NCI-H128 (cell line): ENCODE measurements around the gene GSK3A.
A peak's percentile ranks its signal among the peaks of the same experiment; 100 is the strongest.

Experiments used
- DNase-seq: peaks from one replicate; lab custom pipeline; 2025; ENCODE audit not compliant: unreplicated experiment; lab: John Stamatoyannopoulos, UW

GSK3A gene

DNA sequence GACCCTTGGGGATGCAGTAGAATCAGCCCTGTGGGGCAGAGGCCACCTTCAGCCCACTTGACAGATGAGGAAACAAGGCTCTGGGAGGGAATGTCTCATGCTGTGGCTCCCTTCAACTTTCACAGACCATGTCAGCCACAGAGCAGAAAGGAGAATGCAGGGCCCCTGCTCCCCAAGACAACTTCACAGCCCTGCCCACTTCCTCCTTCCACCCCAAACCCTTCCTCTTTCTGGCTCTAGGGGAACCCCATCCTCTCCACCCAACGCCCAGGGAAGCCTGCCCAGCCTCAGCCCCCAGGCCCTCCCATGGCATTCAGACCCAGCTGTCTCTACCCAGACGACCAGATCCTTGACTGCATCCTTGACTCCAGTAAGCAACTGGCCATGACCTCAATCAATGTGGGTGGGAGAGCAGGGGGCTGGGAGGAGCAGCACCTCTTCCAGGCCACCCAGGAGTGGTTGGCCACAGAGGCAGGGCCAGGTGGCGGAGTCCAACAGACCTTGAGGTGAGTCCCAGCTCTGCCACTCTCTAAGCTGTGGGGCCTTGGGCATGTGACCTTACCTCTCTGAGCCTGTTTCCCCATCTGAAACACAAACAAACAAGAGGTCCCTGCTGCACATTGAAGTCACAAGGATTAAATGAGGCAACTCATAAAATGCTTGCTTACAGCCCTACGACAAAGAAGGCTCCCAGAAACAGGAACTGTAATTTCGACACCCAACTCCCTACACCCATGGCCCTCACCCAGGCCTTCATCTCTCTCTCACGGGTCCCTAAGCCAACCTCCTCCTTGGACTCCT lies 40.7 kb downstream of the GSK3A start:
- DNase-seq = no peak

DNA sequence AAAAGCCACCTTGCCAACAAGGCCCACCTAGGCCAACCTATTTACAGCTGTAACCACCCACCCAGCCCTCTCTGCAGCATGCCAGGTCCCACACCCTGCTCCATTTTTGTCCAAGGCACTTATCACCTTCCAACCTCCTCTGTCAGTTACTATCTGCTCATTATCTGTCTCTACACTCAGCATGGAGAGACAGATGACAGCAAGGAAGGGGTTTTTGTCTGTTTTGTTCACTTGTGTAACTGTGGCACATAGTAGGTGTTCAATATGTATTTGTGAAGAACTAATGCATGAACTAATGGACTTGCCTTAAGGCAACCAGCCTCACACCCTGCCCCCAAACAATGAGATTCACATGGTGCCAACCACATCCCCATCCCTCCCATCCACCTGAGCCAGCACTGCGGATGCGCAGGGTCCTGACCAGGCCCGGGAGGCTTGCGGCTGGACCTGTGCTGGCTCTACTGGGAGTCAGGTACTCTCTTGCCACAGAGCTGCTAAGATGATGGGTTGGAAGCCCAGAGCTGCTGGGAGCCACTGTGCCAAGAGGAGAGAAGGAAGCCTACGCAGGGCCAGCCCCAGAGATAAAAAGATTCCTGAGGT lies 42.2 kb downstream of the GSK3A start:
- no peak for DNase-seq

DNA sequence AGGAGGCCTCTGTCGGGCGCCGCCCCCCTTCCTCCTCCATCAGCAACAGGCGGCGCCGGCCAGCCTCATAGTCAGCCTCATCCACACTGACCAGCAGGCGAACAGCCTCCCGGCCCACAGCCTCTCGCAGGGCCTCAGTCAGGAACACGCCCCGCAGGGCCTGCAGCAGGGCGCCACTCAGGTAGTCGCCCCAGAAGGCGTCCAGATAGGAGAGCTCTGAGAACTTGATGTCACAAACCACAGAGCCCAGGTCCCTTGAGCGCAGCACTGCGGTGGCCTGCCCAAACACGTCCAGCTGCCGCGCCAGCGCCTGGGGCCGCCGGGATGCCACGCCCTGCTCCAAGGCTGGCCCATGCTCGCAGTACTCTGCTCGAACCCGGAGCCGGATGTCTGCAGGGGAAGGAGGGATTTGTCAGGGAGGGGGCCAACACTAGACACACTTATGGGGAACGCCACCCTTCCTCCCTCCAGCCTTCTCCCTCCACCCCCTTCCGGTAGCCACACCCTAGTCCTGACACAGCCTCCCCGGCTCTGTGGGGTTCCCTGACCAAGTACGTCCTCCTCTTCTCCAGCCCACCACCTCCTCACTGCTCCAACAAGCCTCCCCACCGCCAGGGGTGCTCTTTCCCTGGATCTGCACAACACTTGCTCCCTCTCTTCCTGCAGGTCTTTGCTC lies 42.8 kb downstream of the GSK3A start:
- DNase-seq = no peak

DNA sequence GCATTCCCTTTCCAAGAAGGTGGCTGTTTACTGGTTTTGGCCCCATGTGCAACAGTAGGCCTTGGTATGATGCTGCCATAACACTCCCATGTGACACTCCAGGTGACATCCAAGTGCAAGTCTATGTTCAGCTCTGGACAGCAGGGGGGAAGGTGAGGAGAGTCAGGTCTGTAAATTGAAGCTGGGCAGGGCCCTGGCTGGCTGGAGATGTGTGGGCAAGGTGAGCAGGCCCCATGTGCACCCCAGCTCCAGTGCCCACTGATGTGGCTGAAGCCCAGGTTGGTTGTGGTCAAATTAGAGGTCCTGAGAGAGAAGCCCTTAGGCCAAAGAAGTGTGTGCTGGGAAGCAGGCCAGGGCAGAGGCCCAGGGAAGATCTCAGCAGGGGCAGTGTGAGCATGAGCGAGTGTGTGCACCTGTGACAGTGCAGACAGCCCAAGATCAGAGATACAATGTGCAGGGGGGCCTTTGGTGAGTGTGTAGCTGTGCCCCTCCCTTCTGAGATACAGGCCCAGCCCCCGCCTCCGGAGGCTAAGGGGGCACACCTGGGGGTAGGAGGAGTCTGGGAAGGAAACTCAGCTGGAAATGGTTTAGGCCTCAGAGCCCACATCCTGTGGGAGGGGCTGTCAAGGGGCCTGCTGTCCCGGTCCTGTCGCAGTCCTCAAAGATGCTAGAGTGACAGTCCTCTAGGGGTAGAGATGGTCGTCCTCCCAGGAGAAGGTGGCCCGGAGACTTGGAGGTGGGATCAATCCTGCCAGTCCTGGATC lies 43.5 kb downstream of the GSK3A start:
- DNase-seq = no peak

DNA sequence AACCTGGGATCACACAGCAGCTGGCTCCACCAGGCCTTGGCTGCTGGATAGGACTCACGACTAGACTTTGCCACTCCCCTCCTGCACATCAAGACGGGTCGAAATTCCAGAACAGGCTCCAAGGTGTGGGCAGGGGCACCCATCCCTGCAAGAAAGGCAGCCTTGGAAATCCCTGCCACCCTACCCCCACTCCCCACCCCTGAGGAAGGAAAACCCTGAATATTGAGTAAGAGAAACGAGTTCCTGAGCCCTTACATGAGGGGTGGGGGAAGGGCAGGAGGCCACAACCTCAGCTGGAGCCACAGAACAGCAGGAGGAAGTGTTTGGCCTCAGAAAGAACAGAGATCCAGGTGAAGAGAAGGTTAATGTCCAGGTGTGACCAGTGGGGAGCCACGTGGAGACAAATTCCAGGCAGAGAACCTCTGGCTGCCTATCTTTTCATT lies 45.0 kb downstream of the GSK3A start:
- no peak for DNase-seq

DNA sequence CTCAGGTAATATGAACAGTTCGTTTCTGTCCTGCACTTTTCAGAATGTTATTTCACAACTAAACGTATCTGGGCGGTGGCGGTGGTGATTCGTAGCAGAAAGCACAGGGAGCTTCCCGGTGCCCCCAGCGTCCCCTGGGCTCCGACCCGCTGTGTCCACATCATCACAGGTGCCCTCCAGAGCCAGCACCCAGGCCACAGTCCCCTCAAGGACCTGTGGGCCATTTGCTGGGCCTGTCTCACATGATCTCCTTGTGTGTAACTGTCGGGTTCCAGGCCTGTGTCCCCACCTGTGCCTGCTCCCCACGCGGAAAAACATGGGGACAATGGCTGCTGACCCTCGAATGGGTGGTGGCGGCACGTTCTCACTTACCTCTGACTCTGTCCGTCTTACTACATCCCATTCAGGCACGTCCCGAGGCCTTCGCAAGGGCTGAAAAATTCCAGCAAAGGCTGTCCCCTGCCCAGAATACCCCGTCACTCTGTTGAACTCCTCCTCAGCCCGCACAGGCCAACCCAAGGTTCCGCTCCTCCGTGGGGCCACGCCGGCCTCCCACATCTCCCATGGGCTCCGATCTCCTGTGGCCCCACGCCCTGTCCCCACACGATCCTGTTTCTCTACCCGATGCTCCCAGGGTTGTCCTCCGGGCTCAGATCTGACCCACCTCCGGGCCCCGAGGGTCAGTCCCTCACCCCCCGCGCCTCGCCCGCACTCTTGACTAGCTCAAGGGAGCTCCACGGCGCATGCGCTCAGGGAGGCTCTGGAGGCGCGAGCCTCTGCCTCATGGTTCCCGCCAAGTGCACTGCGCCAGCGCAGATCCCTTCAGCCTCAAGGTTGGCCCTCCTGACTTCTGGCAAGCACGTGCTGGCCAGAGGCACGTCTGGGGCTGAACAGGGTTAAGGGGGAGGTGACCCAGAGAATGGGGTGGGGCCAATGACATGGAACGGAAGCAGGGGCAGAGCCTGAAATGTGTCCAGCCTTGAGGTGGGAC lies 46.1 kb downstream of the GSK3A start:
- no peak for DNase-seq

DNA sequence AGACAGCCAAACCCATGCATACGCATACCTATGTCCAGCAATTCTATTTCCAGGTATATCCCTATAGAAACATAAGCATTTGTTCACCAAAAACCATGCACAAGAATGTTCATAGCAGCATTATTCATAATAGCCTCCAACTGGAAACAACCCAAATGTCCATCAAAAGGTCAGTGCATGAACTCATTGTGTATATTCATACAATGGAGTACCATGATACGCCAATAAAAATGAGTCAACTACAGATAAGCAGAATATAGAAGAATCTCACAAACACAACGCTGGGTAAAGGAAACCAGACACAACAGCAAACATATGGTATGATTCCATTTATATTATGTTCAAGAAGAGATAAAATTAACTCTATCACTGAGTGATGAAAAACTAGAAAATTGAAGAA lies 48.7 kb downstream of the GSK3A start:
- no peak for DNase-seq

DNA sequence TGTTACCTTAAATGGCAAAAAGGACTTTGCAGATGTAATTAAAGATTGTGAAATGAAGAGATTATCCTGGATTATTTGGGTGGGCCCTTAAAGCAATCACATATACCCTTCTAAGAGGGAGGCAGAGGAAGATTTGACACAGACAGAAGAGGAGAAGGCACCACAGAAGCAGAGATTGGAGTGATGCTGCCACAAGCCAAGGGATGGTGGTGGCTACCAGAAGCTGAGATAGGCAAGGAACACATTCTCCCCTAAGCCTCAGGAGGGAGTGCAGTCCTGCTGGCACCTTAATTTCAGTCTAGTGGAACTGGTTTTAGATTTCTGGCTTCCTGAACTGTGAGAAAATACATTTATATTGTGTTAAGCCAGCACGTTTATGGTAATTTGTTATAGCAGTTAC lies 49.1 kb downstream of the GSK3A start:
- no peak for DNase-seq

DNA sequence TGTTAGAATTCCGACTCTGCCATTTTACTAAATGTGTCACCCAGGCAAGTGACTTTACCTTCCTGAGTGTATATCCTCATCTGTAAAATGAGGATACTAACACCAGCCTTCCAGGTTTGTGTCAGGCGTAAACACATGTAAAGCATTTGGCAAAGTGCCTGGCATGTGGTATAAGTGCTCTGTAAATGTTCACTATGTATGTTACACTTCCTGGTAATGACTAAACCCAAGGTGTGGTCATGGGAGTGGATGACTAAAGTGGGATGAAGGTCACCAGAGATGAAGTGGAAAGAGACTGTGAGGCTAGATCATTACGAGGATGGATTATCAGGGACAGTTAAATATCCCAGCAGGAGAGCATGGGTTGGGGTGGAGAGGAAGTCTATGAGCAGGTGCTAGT lies 50.5 kb downstream of the GSK3A start:
- DNase-seq = peak; percentile 33

DNA sequence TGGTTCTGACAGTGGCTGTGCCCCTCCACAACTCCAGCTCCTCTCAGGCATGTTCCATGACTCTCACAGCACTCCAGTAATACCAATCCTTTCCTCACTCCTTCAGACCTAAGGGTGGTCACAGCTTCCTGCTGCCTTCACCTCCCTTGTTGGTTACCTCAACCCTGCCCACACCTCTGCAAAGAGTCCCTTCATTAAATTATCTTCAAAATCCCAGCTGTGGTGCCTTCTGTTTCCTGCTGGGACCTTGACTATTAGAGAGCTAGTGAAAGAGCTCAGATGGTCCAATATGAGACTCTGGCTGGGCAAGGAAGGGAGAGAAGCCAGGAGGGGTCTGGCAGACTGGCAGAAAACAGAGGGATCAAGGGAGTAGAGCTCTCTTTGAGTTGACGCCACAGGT lies 51.1 kb downstream of the GSK3A start:
- no peak for DNase-seq

DNA sequence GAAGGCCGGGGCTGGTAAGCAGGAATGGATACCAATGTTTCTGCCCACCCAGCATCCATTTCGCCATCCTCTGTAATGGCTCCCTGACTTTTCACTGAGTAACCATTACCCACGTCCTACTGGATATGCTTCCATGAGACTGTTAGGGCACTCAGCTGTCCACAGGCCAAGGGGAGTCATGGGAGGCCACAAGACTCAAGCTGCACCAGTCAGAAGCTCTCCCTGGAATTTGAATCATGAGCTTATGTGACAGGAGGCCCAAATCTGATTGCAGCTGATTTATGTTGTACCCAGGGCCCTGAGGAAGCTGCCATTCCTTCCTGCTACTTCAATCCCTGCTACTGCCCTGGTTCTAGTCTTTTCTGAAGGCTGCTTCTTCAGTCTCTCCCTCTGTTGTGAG lies 53.3 kb downstream of the GSK3A start:
- no peak for DNase-seq

DNA sequence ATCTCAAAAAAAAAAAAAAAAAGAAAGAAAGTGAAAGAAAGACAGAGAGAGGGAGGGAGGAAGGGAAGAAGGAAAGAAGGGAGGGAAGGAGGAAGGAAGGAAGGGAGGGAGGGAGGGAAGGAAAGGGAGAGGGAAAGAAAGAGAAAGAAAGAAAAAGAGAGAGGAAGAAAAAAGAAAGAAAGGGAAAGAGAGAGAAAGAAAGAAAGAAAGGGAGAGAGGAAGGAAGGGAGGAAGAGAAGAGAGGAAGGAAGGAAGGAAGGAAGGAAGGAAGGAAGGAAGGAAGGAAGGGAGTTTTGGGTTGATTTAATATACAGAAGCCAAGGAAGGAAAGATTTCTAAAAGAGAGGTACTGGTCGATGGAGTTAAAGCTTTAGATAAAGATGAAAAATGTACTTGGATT lies 53.7 kb downstream of the GSK3A start:
- no peak for DNase-seq

DNA sequence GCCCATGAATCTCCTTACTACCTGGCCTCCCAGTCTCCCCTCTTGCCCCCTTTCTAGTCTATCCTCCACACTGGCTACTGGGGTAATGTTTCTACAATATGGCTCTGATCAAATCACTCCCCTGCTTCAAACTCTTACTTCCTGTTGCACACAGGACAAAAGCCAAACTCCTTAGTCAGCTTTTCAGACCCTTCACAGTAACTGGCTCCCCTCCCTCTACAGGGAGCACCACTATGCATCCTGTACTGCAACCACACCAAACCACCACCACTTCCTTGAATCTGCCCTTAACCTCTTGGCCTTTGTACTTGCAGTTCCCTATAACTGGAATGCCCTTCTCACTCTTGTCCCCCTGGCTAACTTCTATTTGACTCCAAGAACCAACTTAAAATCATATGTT lies 57.1 kb downstream of the GSK3A start:
- no peak for DNase-seq

DNA sequence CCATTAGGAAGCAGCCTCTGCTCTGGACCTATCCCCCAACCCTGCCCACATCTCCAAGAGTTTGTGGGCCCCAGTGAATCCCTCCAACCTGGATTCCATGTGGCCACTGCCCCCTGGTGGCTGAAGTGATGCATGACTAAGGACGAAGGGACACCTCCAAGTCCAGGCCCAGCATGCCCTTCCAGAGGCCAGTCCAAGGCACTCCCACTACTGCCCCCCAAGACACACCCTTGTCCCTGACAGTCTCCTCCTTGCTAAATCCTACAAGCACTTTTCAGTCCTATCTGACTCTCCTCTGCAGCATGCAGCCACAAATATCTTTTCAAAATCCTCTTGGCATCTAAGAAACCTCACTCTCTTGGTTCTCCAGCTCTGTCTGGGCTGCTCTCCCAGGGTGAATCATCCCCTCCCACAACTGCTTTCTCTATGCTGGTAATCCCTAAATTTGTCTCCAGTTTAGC lies 58.0 kb downstream of the GSK3A start:
- DNase-seq = peak; percentile 78
